ENCODE results near the gene GPHN. TPM values are rescaled to one million over a fixed set of nuclear protein-coding genes. Genes with fewer than 3 reads are reported as not detected.
"Not testable (repeated sequence)": the region's sequence is repeated elsewhere in the genome, so short reads cannot be mapped to it uniquely, and the experiment has no call there.

Gene GPHN
- total RNA-seq, 1 donor from 2014 or later: 12.4 TPM

DNA sequence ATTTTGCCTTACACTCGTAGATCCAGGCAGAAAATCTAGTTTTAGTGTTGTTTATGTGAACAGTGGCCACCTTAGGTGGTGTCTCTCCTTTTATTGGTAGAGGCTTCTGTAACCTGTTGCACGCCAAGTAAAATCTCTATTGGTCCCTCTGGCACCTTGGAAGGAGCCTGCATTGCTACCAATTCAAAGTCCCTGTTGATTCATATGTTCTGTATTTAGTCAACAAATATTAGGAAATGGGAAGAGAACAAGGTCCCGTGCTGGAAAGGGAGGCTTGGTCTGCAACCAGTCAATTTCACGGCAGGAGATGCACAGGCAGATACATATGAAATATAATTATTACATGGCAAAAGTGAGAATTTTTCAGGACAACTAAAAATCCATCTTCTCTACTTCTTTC, 6.4 kb upstream of the GPHN start:
- Mint-ChIP-seq H3K27ac (ENCODE audit: unreplicated experiment) (no peak overlapping the region), H3K4me3 (ENCODE audit: unreplicated experiment) (no peak overlapping the region), H3K36me3 (ENCODE audit: low read depth) (no peaks in the 10 kb centered on the region), H3K27me3 (ENCODE audit: low read depth) (no peaks in the 10 kb centered on the region), H3K9me3 (ENCODE audit: low read depth) (no peaks in the 10 kb centered on the region), H3K4me1 (ENCODE audit: low read depth) (peaks cover 6% of the 10 kb centered on the region)
- TF ChIP-seq, protein P1, sequence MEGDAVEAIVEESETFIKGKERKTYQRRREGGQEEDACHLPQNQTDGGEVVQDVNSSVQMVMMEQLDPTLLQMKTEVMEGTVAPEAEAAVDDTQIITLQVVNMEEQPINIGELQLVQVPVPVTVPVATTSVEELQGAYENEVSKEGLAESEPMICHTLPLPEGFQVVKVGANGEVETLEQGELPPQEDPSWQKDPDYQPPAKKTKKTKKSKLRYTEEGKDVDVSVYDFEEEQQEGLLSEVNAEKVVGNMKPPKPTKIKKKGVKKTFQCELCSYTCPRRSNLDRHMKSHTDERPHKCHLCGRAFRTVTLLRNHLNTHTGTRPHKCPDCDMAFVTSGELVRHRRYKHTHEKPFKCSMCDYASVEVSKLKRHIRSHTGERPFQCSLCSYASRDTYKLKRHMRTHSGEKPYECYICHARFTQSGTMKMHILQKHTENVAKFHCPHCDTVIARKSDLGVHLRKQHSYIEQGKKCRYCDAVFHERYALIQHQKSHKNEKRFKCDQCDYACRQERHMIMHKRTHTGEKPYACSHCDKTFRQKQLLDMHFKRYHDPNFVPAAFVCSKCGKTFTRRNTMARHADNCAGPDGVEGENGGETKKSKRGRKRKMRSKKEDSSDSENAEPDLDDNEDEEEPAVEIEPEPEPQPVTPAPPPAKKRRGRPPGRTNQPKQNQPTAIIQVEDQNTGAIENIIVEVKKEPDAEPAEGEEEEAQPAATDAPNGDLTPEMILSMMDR (IDR thresholded peaks at IDR 0.05): no peak
- no peak for DNase-seq (ENCODE audit: low spot score)

DNA sequence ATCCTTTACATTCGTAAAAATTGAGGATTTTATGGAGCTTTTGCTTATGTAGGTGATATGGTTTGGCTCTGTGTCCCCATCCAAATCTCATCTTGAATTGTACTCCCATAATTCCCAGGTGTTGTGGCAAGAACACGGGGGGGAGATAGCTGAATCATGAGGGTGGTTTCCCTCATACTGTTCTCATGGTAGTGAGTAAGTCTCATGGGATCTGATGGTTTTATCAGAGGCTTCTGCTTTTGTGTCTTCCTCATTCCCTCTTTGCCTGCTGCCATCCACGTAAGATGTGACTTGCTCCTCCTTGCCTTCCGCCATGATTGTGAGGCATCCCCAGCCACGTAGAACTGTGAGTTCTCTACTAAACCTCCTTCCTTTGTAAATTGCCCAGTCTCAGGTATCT, 5.1 kb upstream of the GPHN start:
- not testable (repeated sequence) for H3K27me3 Mint-ChIP-seq (ENCODE audit: low read depth); H3K36me3 Mint-ChIP-seq (ENCODE audit: low read depth); H3K9me3 Mint-ChIP-seq (ENCODE audit: low read depth); H3K27ac Mint-ChIP-seq (ENCODE audit: unreplicated experiment); DNase-seq (ENCODE audit: low spot score); H3K4me3 Mint-ChIP-seq (ENCODE audit: unreplicated experiment)
- H3K4me1 Mint-ChIP-seq (ENCODE audit: low read depth): peaks cover 12% of the 10 kb centered on the region

DNA sequence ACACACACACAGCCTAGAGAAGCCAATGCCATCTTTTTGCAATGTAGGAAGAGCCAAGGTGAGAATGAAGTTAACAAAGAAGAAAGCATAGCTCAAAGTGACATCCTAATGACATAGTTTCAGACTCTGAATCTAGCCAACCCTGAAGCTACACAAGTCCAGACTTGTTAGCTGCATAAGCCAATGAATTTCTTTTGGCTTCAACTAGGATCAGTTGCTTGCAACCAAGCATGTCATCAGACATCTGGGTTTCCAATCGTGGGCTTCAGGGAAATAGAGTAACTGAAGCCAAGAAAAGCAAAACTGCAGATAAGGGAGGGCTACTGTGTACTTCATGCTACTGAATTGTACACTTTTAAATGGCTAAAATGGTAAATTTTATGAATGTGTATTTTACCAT, 4.4 kb upstream of the GPHN start:
- Mint-ChIP-seq H3K36me3 (ENCODE audit: low read depth) (no peaks in the 10 kb centered on the region), H3K4me3 (ENCODE audit: unreplicated experiment) (no peak overlapping the region), H3K9me3 (ENCODE audit: low read depth) (no peaks in the 10 kb centered on the region), H3K4me1 (ENCODE audit: low read depth) (peaks cover 6% of the 10 kb centered on the region), H3K27ac (ENCODE audit: unreplicated experiment) (no peak overlapping the region), H3K27me3 (ENCODE audit: low read depth) (no peaks in the 10 kb centered on the region)
- TF ChIP-seq, protein P1 (IDR thresholded peaks at IDR 0.05): no peak
- DNase-seq (ENCODE audit: low spot score): no peak

DNA sequence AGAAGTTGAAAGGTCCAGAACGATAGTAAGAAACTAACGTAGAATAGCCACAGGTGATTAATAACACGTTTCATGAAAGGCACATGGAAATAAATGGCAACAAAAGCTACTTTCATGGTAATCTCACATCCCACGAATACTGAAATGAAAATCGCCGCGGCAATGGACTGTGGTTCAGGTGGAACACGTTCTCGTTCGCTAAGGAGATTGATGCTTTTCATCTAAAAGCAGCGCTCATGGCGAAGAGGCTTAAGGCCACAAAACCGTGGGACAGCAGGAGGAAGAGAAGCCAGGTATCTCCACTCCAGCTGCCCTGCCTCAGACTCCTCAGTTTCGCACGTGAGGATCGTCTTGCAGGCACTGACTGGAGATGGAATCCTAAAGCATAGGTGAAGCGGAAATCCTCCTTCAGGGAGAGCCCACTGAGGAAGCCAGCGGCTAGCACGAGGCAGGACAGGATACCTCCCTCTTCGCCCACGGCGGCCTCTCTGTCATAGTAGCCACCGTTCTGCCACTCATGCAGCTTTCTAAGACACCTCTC, 696 bp upstream of the GPHN start:
- Mint-ChIP-seq H3K4me3 (ENCODE audit: unreplicated experiment) (peak overlapping the region; percentile 78), H3K36me3 (ENCODE audit: low read depth) (no peaks in the 10 kb centered on the region), H3K27me3 (ENCODE audit: low read depth) (no peaks in the 10 kb centered on the region), H3K4me1 (ENCODE audit: low read depth) (peaks cover 15% of the 10 kb centered on the region), H3K27ac (ENCODE audit: unreplicated experiment) (peak overlapping the region; percentile 98), H3K9me3 (ENCODE audit: low read depth) (no peaks in the 10 kb centered on the region)
- no peak for DNase-seq (ENCODE audit: low spot score)
- TF ChIP-seq, protein P1 (IDR thresholded peaks at IDR 0.05): no peak

DNA sequence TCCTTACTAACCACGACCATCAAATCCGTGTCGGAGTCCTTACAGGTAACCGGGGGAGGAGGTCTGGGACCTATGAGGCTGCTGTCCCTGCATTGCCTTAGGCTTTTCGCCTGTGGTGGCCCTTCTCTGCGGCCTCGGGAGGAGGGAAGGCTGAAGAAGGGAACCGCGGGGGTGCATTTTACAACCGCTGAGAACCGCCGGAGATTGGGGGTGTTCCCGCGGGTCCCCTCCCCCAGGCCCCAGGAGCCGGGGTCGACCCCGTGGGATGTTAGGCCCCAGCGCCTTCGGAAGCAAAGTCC, 549 bp downstream of the GPHN start:
- DNase-seq (ENCODE audit: low spot score): peak; percentile 88
- Mint-ChIP-seq H3K4me3 (ENCODE audit: unreplicated experiment) (peak overlapping the region; percentile 78), H3K9me3 (ENCODE audit: low read depth) (no peaks in the 10 kb centered on the region), H3K4me1 (ENCODE audit: low read depth) (peaks cover 20% of the 10 kb centered on the region), H3K36me3 (ENCODE audit: low read depth) (no peaks in the 10 kb centered on the region), H3K27ac (ENCODE audit: unreplicated experiment) (peak overlapping the region; percentile 98), H3K27me3 (ENCODE audit: low read depth) (no peaks in the 10 kb centered on the region)
- TF ChIP-seq, protein P1 (IDR thresholded peaks at IDR 0.05): no peak

DNA sequence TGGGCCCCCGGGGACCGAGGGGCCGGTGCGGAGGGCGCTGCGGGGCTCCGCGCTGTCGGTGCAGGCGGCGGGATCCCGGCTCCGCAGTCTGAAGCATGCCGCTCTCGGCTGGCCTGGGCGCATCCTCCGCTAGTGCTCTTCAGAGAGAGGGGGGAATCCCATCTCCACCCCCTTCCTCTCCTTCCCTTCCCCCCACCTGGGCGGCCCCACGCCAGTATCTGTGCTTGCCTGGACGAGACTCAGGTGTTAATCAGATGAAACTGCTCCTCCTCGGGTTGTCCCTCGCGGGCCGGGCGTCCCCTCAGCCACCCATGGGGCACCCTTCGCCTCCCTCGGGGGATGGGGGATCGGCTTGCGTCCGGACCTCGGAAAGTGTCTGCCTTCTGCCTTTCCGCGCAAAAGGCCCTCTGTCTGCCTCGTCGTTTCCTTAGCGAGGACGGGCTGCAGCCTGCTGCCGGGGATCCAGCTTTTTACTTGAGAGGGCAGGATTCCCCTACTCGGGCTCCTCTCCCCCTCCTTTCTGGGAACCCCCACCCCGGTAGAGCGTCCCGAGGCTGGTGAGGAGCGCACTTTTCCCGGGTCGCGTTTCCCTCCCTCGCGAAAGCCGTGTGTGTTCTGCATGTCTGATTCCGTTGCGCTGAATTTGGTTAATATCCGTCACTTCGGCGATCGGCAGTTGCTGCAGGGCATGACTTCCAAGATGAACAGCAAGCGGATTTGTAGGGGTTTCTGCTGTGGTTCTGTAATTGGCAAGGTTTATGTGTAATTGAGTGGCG, 1.1 kb downstream of the GPHN start:
- H3K4me1 Mint-ChIP-seq (ENCODE audit: low read depth): peaks cover 21% of the 10 kb centered on the region
- TF ChIP-seq, protein P1 (IDR thresholded peaks at IDR 0.05): no peak
- no peaks in the 10 kb centered on the region for H3K36me3 Mint-ChIP-seq (ENCODE audit: low read depth)
- no peaks in the 10 kb centered on the region for H3K27me3 Mint-ChIP-seq (ENCODE audit: low read depth)
- H3K27ac Mint-ChIP-seq (ENCODE audit: unreplicated experiment): peak overlapping the region; percentile 55
- peak overlapping the region; percentile 78 for H3K4me3 Mint-ChIP-seq (ENCODE audit: unreplicated experiment)
- no peaks in the 10 kb centered on the region for H3K9me3 Mint-ChIP-seq (ENCODE audit: low read depth)
- peak; percentile 81 for DNase-seq (ENCODE audit: low spot score)
